Body of pancreas (tissue), 4 donors: ENCODE data around the gene CCM2.

Experiments
- CTCF ChIP-seq, 7 experiments: fragments of 450-650 bp in 4 of 7; fragments of 200-600 bp in 3 of 7; sonication (generic) in 3 of 7; IDR thresholded peaks; one replicate each; pipeline ENCODE4 v1.5.1; 2016 to 2019; ENCODE audit warnings: antibody characterized with exemption in 7 of 7
- POLR2A ChIP-seq, 3 donors: fragments of 450-650 bp; IDR thresholded peaks; one replicate each; pipeline ENCODE4 v1.6.1; 2016; ENCODE audit warnings: antibody characterized with exemption in 3 of 3, mild to moderate bottlenecking in 2 of 3

- TF ChIP-seq CTCF (IDR thresholded peaks at IDR 0.05) (no peak), POLR2A (IDR thresholded peaks at IDR 0.05) (no peak)
These were observed 39.1 kb downstream of the CCM2 start for GRCh38 chr7:45039106-45039505.
